C4-2B (cell line): Measurements from ENCODE around the gene ABCA6.

Experiments
- ZFX ChIP-seq: fragments of 450-650 bp; IDR thresholded peaks from 2 replicates; pipeline ENCODE4 v1.6.1; 2017
- TF ChIP-seq, protein P1 (sequence below): fragments of 450-650 bp; conservative IDR thresholded peaks from 2 replicates; pipeline ENCODE4 v1.5.1; 2017; ENCODE audit warnings: mild to moderate bottlenecking

- TF ChIP-seq, protein P1, sequence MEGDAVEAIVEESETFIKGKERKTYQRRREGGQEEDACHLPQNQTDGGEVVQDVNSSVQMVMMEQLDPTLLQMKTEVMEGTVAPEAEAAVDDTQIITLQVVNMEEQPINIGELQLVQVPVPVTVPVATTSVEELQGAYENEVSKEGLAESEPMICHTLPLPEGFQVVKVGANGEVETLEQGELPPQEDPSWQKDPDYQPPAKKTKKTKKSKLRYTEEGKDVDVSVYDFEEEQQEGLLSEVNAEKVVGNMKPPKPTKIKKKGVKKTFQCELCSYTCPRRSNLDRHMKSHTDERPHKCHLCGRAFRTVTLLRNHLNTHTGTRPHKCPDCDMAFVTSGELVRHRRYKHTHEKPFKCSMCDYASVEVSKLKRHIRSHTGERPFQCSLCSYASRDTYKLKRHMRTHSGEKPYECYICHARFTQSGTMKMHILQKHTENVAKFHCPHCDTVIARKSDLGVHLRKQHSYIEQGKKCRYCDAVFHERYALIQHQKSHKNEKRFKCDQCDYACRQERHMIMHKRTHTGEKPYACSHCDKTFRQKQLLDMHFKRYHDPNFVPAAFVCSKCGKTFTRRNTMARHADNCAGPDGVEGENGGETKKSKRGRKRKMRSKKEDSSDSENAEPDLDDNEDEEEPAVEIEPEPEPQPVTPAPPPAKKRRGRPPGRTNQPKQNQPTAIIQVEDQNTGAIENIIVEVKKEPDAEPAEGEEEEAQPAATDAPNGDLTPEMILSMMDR = no peak
- TF ChIP-seq ZFX = no peak
Observed at GRCh38 chr17:69043098-69043734, 98.5 kb downstream of the ABCA6 start.
